Esophagus muscularis mucosa (tissue), 3 donors: ENCODE results near the gene PSMD5.

Experiments used
- POLR2A ChIP-seq: fragments of 450-650 bp; IDR thresholded peaks from one replicate; pipeline ENCODE4 v1.6.1; 2017; ENCODE audit warnings: antibody characterized with exemption, moderate library complexity, mild to moderate bottlenecking, low read depth
- TF ChIP-seq, protein P1 (sequence below), 3 experiments: fragments of 200-600 bp in 2 of 3; fragments of 450-650 bp in 1 of 3; sonication (generic) in 2 of 3; IDR thresholded peaks; one replicate each; pipeline ENCODE4 v1.5.1; 2017 to 2019; ENCODE audit warnings: antibody characterized with exemption in 3 of 3, mild to moderate bottlenecking in 2 of 3, moderate library complexity in 1 of 3

DNA sequence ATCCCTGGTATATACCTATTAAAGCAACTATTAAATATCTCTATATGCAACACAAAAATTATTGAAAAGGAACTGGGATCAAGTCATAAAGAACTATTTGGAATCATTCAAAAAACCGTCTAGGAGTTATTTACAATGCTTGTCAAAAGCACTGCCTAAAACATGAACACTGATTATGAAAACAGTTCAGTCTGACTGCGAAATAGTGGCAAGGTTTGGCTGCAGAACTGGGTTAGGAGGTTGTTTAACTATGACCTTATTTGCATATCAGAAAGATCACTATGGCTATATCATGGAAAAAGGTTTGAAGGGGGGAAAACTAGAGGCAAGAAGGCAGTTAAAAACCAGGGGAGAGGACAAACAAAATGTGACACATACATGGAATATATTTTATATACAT lies 61.5 kb downstream of the PSMD5 start:
- TF ChIP-seq POLR2A, result no peak
- TF ChIP-seq, protein P1, sequence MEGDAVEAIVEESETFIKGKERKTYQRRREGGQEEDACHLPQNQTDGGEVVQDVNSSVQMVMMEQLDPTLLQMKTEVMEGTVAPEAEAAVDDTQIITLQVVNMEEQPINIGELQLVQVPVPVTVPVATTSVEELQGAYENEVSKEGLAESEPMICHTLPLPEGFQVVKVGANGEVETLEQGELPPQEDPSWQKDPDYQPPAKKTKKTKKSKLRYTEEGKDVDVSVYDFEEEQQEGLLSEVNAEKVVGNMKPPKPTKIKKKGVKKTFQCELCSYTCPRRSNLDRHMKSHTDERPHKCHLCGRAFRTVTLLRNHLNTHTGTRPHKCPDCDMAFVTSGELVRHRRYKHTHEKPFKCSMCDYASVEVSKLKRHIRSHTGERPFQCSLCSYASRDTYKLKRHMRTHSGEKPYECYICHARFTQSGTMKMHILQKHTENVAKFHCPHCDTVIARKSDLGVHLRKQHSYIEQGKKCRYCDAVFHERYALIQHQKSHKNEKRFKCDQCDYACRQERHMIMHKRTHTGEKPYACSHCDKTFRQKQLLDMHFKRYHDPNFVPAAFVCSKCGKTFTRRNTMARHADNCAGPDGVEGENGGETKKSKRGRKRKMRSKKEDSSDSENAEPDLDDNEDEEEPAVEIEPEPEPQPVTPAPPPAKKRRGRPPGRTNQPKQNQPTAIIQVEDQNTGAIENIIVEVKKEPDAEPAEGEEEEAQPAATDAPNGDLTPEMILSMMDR (IDR thresholded peaks at IDR 0.05), result no peak
